ENCODE measurements around the gene RFFL. TPM values are rescaled to one million over a fixed set of nuclear protein-coding genes. Genes with fewer than 3 reads are reported as not detected.

Gene RFFL
- total RNA-seq, 1 donor from 2014 or later = 22.9 TPM

GRCh38 chr17:35065880-35066279 lies 2.4 kb upstream of the RFFL start:
- Mint-ChIP-seq H3K9me3 (ENCODE audit: unreplicated experiment) (no peaks in the 10 kb centered on the region), H3K27ac (ENCODE audit: unreplicated experiment) (no peak overlapping the region), H3K36me3 (ENCODE audit: unreplicated experiment) (peaks cover 10% of the 10 kb centered on the region), H3K27me3 (ENCODE audit: unreplicated experiment) (no peaks in the 10 kb centered on the region), H3K4me3 (ENCODE audit: unreplicated experiment) (no peak overlapping the region), H3K4me1 (ENCODE audit: unreplicated experiment) (peaks cover 38% of the 10 kb centered on the region)
- no peak for DNase-seq (ENCODE audit: extremely low spot score, unreplicated experiment)
- TF ChIP-seq CTCF (IDR thresholded peaks at IDR 0.05) = no peak

- TF ChIP-seq CTCF (IDR thresholded peaks at IDR 0.05) = no peak
- Mint-ChIP-seq H3K4me3 (ENCODE audit: unreplicated experiment) (no peak overlapping the region), H3K27me3 (ENCODE audit: unreplicated experiment) (no peaks in the 10 kb centered on the region), H3K9me3 (ENCODE audit: unreplicated experiment) (no peaks in the 10 kb centered on the region), H3K36me3 (ENCODE audit: unreplicated experiment) (peaks cover 16% of the 10 kb centered on the region), H3K27ac (ENCODE audit: unreplicated experiment) (peak overlapping the region; percentile 99), H3K4me1 (ENCODE audit: unreplicated experiment) (peaks cover 37% of the 10 kb centered on the region)
- no peak for DNase-seq (ENCODE audit: extremely low spot score, unreplicated experiment)
Observed at GRCh38 chr17:35064516-35065215, 1.2 kb upstream of the RFFL start.

- Mint-ChIP-seq H3K27ac (ENCODE audit: unreplicated experiment) (peak overlapping the region; percentile 99), H3K36me3 (ENCODE audit: unreplicated experiment) (peaks cover 23% of the 10 kb centered on the region), H3K4me3 (ENCODE audit: unreplicated experiment) (no peak overlapping the region), H3K9me3 (ENCODE audit: unreplicated experiment) (no peaks in the 10 kb centered on the region), H3K27me3 (ENCODE audit: unreplicated experiment) (no peaks in the 10 kb centered on the region), H3K4me1 (ENCODE audit: unreplicated experiment) (peaks cover 25% of the 10 kb centered on the region)
- TF ChIP-seq CTCF (IDR thresholded peaks at IDR 0.05) = no peak
- DNase-seq (ENCODE audit: extremely low spot score, unreplicated experiment) = no peak
Observed at GRCh38 chr17:35062308-35062707, 1.2 kb downstream of the RFFL start.

GRCh38 chr17:35057332-35057915 lies 6.1 kb downstream of the RFFL start:
- peaks cover 17% of the 10 kb centered on the region for H3K36me3 Mint-ChIP-seq (ENCODE audit: unreplicated experiment)
- DNase-seq (ENCODE audit: extremely low spot score, unreplicated experiment) = no peak
- no peaks in the 10 kb centered on the region for H3K27me3 Mint-ChIP-seq (ENCODE audit: unreplicated experiment)
- H3K27ac Mint-ChIP-seq (ENCODE audit: unreplicated experiment) = no peak overlapping the region
- no peak overlapping the region for H3K4me3 Mint-ChIP-seq (ENCODE audit: unreplicated experiment)
- TF ChIP-seq CTCF (IDR thresholded peaks at IDR 0.05) = no peak
- peaks cover 17% of the 10 kb centered on the region for H3K4me1 Mint-ChIP-seq (ENCODE audit: unreplicated experiment)
- H3K9me3 Mint-ChIP-seq (ENCODE audit: unreplicated experiment) = no peaks in the 10 kb centered on the region

GRCh38 chr17:35056013-35056412 lies 7.5 kb downstream of the RFFL start:
- no peak for TF ChIP-seq CTCF (IDR thresholded peaks at IDR 0.05)
- no peak for DNase-seq (ENCODE audit: extremely low spot score, unreplicated experiment)

More at GRCh38 chr17:35056013-35056412, 7.5 kb downstream of the RFFL start:
- peaks cover 16% of the 10 kb centered on the region for H3K36me3 Mint-ChIP-seq (ENCODE audit: unreplicated experiment)
- H3K4me1 Mint-ChIP-seq (ENCODE audit: unreplicated experiment) = peaks cover 27% of the 10 kb centered on the region
- no peak overlapping the region for H3K27ac Mint-ChIP-seq (ENCODE audit: unreplicated experiment)
- no peaks in the 10 kb centered on the region for H3K27me3 Mint-ChIP-seq (ENCODE audit: unreplicated experiment)
- H3K9me3 Mint-ChIP-seq (ENCODE audit: unreplicated experiment) = no peaks in the 10 kb centered on the region
- H3K4me3 Mint-ChIP-seq (ENCODE audit: unreplicated experiment) = no peak overlapping the region

All from osteocyte (in vitro differentiated cells).